GM19193 (cell line): ENCODE data around the gene MEGF8.

Experiments used
- POLR2A ChIP-seq: IDR thresholded peaks from 4 replicates; pipeline ENCODE4 v1.6.1; 2011; ENCODE audit not compliant: insufficient read depth, insufficient read length; ENCODE audit errors: extremely low read depth

MEGF8 gene

DNA sequence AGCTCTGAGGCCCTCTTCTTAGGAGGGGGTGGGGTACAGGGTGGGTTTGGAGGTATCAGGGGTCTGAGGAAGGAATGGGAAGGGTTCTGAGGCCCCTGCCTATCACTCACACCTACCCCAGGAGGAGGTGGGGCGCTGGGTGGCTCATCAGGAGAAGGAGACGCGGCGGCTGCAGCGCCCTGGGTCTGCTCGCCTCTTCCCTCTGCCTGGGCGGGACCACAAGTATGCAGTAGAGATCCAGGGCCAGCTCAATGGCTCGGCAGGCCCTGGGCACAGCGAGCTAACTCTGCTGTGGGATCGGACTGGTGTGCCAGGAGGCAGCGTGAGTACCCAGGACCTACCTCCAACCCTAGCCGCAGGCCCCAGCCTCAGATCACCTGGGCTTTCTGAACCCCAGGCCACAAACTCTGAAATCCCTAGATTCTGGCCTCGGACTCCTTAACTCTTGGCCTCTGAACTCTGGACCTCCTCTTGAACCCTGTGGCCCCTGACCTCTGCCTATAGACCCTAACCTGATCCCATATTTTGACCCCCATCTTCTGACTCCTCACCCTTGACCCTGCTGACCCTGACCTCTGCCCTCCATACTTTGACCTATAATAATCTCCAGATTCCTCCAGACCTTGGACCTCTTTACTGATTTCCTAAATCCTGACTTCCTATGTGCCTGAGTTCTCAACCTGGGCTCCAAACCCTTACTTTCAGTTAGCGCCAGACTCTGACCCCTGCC lies 24.1 kb downstream of the MEGF8 start:
- TF ChIP-seq POLR2A = no peak

DNA sequence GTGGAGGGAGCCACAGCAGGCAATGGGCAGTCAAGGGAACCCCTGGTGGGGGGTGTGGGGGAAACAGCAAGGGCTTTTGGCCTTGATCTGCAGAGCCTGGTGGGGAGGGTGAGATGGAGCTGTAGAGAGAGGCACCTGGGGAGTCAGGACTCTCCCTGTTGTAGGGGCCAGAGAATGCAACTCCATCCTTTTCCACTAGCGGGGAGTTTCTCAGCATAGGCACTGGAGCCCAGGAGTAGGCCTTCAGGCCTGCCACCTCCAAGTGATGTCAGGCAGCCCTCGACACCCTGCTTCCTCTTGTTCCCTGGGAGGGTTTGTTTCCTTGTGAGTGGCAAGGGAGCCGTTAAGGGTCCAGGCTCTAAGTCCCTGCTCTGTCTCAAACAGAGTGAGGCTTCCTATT lies 25.0 kb downstream of the MEGF8 start:
- TF ChIP-seq POLR2A = no peak

DNA sequence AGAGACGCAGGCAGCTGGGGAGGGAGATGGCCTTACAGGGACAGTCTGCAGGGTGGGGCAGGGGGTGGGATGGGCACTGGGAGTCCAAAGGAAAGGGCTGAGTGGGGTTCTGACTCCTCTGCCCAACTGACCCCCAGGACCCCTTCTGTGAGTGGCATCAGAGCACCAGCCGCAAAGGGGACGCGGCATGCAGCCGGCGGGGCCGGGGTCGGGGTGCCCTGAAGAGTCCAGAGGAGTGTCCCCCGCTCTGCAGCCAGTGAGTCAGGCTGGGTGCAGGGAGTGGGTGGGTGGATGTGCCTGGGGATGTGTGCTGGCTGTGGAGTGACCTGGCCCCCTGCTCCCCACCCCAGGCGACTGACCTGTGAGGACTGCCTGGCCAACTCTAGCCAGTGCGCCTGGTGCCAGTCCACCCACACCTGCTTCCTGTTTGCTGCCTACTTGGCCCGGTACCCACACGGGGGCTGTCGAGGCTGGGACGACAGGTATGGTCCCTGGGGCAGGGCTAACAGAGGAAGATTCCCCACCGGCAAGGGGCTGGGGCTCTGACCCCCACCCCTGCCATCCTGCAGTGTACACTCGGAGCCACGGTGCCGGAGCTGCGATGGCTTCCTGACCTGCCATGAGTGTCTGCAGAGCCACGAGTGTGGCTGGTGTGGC lies 25.8 kb downstream of the MEGF8 start:
- no peak for TF ChIP-seq POLR2A

DNA sequence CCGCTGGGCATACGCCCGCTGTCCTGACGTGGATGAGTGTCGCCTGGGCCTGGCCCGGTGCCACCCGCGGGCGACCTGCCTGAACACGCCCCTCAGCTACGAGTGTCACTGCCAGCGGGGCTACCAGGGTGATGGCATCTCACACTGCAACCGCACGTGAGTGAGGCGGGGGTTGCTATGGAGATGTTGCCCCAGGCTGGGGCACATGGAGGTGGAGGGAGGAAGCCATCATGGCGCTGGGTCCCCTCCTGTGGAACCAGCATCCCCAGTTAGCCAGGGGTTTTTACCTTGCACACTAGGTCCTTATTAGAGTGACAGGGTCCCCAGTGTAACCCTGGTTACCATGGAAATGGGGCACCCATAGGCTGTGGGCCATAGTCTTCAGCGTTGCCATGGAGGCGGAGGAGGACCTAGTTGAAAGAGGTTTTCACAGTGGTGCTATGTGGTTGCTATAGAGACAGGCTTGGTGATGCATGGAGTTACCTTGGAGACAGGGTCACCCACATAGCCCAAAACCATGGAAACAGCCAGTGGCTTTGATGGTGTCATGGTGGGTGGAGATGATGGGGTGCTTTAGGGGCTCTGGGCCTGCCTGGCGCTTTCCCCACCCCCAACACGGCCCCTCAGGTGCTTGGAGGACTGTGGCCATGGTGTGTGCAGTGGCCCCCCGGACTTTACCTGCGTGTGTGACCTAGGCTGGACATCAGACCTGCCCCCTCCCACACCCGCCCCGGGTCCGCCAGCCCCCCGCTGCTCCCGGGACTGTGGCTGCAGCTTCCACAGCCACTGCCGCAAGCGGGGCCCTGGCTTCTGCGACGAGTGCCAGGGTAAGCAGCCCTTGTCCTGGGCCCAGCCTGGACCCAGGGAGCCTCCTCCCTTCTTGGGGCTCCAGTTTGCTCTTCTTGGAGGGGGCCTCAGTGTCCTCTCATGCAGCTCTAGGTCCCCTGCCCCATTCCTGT lies 27.1 kb downstream of the MEGF8 start:
- no peak for TF ChIP-seq POLR2A

DNA sequence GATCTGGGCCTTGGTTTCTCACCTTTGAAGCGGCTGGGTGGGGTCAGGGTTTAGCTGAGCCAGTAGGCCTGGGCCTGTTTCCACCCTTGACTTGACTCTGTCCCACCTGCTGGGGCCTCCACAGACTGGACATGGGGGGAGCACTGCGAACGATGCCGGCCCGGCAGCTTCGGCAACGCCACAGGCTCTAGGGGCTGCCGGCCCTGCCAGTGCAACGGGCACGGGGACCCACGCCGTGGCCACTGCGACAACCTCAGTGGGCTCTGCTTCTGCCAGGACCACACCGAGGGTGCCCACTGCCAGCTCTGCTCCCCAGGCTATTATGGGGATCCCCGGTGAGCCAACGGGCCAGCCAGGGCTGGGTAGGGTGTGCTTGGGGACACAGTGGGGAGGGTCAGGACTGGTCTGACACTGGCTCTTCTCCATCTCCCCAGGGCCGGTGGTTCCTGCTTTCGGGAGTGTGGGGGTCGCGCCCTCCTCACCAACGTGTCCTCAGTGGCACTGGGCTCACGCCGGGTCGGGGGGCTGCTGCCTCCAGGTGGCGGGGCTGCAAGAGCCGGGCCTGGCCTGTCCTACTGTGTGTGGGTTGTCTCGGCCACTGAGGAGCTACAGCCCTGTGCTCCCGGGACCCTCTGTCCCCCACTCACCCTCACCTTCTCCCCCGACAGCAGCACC lies 28.0 kb downstream of the MEGF8 start:
- no peak for TF ChIP-seq POLR2A

DNA sequence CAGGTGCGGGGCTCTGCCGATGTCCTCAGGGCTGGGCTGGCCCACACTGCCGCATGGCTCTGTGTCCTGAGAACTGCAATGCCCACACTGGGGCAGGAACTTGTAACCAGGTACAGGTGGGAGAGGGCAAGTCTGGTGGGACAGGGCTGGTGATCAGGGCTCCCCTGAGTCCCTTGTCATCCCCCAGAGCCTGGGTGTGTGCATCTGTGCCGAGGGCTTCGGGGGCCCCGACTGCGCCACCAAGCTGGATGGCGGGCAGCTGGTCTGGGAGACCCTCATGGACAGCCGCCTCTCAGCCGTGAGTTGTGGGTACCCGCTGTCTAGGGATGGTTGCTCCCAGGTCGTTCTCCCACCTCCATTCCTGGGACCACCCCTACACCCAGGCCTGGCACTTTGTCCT lies 30.5 kb downstream of the MEGF8 start:
- no peak for TF ChIP-seq POLR2A

DNA sequence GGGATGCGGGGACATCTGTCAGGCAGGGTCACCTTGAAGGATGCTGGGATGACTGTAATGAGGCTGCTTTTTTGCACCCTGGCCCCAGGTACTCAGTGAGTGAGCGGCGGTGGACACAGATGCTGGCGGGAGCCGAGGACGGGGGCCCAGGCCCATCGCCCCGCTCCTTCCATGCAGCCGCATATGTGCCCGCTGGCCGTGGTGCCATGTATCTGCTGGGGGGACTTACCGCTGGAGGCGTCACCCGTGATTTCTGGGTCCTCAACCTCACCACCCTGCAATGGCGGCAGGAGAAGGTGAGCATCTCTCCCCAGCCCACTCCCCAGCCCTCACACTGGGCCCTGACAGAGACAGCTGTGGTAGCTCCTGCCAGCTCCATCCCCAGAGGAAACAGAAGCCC lies 31.3 kb downstream of the MEGF8 start:
- no peak for TF ChIP-seq POLR2A

DNA sequence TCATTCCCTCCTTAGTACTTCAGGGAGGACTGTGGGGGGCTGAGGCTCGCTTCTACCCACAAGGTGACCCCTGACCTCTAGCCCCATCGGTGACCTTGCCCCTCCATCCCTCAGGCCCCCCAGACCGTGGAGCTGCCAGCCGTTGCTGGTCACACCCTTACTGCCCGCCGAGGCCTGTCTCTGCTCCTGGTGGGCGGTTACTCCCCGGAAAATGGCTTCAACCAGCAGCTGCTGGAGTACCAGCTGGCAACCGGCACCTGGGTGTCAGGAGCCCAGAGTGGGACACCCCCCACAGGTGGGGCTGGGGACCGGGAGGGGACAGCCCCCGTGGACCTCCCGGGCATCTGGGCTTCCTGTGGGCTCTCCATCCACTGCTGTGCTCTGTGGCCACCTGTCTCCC lies 31.9 kb downstream of the MEGF8 start:
- TF ChIP-seq POLR2A = no peak

DNA sequence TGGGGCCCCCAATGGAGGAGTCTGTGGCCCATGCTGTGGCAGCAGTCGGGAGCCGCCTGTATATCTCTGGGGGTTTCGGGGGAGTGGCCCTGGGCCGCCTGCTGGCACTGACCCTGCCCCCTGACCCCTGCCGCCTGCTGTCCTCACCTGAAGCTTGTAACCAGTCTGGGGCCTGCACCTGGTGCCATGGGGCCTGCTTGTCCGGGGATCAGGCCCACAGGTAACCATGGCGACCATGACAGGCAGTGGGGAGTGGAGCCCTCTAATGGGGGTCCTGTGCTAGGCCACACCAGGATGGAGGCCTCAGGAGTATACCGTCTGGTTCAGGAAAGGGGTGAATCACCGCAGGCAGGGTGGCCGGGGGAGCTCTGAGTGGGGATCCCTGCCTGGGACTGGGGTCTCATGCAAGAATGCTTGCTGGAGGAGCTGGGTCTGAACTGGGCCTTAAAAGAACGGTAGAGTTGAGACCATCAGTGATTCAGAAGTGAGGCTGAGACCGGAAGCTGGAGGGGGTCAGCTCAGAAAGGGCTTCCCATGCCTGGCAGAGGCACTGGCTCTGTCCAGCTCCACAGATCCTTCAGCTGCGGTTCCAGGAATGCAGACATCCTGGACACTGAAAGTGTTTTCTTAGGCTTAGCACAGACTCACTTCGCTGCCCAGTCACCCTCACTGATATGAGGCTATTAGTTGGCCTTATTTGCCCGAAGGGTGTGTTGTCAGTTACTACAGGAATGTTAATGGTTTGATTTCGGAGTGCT lies 35.5 kb downstream of the MEGF8 start:
- TF ChIP-seq POLR2A = no peak

DNA sequence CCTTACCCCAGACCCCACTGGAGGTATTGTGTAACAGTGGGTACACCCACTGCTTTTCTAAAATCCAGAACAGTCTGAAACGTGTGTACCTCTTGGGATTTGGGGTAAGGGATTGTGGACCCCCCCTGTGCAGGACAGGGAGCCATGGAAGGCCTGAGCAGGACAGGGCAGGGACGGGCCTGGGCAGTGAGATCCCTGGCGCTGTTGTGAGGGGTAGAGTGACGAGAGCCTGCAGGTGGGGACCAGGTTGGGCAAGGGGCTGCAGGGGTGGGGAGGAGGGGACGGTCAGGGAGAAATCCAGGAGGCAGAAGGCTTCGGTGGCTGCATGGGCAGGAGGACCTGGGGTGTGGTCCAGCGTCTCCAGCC lies 36.1 kb downstream of the MEGF8 start:
- TF ChIP-seq POLR2A = no peak

DNA sequence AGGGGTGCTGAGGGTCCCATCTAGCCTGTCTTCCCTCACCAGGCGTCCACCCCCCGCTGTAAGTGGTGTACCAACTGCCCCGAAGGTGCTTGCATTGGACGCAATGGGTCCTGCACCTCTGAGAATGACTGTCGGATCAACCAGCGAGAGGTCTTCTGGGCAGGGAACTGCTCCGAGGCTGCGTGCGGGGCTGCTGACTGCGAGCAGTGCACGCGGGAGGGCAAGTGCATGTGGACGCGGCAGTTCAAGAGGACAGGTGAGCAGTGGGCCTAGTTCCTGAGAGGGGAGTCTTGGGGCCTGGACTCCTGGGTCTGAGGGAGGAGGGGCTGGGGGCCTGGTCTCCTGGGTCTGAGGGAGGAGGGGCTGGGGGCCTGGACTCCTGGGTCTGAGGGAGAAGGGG lies 36.9 kb downstream of the MEGF8 start:
- no peak for TF ChIP-seq POLR2A

DNA sequence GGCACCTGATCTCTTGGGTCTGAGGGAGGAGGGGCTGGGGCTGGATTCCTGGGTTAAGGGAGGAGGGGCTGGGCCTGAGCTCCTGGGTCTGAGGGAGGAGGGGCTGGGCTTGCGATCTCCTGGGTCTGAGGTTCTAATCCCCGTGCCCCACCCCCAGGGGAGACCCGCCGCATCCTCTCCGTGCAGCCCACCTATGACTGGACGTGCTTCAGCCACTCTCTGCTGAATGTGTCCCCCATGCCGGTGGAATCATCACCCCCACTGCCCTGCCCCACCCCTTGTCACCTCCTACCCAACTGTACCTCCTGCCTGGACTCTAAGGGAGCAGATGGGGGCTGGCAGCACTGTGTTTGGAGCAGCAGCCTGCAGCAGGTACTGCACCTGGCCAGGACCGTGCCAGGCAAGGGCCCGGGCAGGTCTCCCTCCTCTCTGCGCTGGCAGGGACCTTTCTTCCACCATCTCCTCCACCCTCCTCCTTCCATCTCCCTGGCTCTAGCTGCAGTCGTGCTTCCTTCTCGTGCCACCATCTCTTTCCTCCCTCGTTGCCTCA lies 37.5 kb downstream of the MEGF8 start:
- TF ChIP-seq POLR2A = no peak

DNA sequence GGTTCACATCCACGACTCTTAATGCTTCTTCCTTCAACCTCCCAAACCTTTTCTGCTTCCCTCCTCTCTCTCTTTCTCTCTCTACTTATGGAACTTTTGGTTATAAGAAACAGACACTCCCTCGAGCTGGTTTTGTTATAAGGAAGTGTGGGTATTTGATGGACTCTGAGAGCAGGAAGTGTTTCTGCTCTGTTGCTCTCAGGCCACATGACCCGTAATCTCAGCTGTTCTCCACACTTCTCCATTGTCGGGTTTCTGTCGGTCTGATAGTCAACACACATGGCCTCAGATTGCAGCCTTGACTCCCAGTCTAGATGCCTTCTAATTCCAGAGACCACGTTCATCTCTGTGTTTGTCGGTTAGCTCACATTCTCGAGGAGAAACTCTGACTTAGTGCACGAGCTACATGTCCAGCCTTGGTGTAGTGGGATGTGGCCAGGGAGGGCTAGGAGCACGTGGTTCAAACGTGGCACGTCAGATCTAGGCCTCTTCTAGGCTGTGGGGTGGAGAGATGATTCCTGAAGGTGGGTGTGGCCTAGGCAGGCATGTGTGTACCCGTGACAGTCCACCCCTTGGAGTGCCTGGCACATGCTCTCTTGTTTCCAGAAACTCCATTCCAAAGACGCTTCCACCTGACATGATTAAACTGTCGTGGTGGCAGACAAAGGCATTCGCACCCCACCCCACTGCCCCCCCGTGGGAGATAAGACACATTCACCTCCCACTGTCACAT lies 38.3 kb downstream of the MEGF8 start:
- no peak for TF ChIP-seq POLR2A
